Common myeloid progenitor, CD34-positive (primary cell): ENCODE data around the gene ALOX15B.
"Not testable (repeated sequence)": the region's sequence is repeated elsewhere in the genome, so short reads cannot be mapped to it uniquely, and the experiment has no call there.

Source experiments
- CTCF ChIA-PET: fragments of 350-600 bp; sonication (Branson Sonifier 250); formaldehyde crosslinking; loops from one replicate; lab custom pipeline; 2021; ENCODE audit warnings: antibody characterized with exemption; lab: Charles Lee
- POLR2A ChIA-PET: fragments of 350-600 bp; sonication (Branson Sonifier 250); formaldehyde crosslinking; loops from one replicate; lab custom pipeline; 2021; ENCODE audit warnings: antibody characterized with exemption; lab: Charles Lee
- DNase-seq, 3 donors: peaks; one replicate each; pipeline versions ENCODE4 v3.0.0 to v3.0.0-alpha.2; 2013
- H3K27ac ChIP-seq, 2 experiments: 1 replicate in 1 of 2; 2 replicates in 1 of 2; pipeline ENCODE4 v1.7.0; 2013; ENCODE audit warnings: inconsistent platforms in 2 of 2, low read length in 2 of 2, mild to moderate bottlenecking in 2 of 2, low read depth in 1 of 2, moderate library complexity in 1 of 2; ENCODE audit not compliant: severe bottlenecking in 2 of 2, insufficient read depth in 1 of 2, poor library complexity in 1 of 2
- H3K27me3 ChIP-seq, 5 experiments: replicated peaks in 2 of 5; 1 replicate in 3 of 5; 2 replicates in 2 of 5; pipeline versions ENCODE4 v1.6.1 to v1.7.0; 2013; ENCODE audit warnings: low read length in 4 of 5, mild to moderate bottlenecking in 2 of 5, moderate library complexity in 2 of 5, inconsistent platforms in 1 of 5; ENCODE audit not compliant: insufficient read depth in 5 of 5, control insufficient read depth in 4 of 5
- H3K36me3 ChIP-seq, 4 experiments: 1 replicate in 2 of 4; 2 replicates in 2 of 4; pipeline versions ENCODE4 v1.6.1 to v1.7.0; 2013; ENCODE audit warnings: low read length in 3 of 4, control low read depth in 1 of 4, mild to moderate bottlenecking in 1 of 4; ENCODE audit not compliant: control insufficient read depth in 4 of 4, insufficient read depth in 4 of 4
- H3K4me1 ChIP-seq, 4 experiments: 1 replicate in 3 of 4; 2 replicates in 1 of 4; pipeline versions ENCODE4 v1.6.1 to v1.7.1; 2013; ENCODE audit warnings: low read length in 3 of 4, mild to moderate bottlenecking in 3 of 4, control low read depth in 1 of 4, inconsistent platforms in 1 of 4, moderate library complexity in 1 of 4; ENCODE audit not compliant: control insufficient read depth in 4 of 4, insufficient read depth in 4 of 4; ENCODE audit errors: control extremely low read depth in 1 of 4
- H3K4me3 ChIP-seq, 7 experiments: 1 replicate in 4 of 7; 2 replicates in 3 of 7; pipeline versions ENCODE4 v1.5.1 to v1.7.0; 2013; ENCODE audit warnings: mild to moderate bottlenecking in 7 of 7, low read length in 6 of 7, moderate library complexity in 6 of 7, inconsistent platforms in 2 of 7, low read depth in 2 of 7, control low read depth in 1 of 7; ENCODE audit not compliant: insufficient read depth in 4 of 7, control insufficient read depth in 1 of 7; ENCODE audit errors: extremely low read depth in 1 of 7
- H3K9me3 ChIP-seq, 5 experiments: 1 replicate in 4 of 5; 2 replicates in 1 of 5; pipeline versions ENCODE4 v1.6.1 to v1.7.1; 2013; ENCODE audit warnings: low read length in 4 of 5, mild to moderate bottlenecking in 2 of 5, inconsistent platforms in 1 of 5, low read depth in 1 of 5, moderate library complexity in 1 of 5; ENCODE audit not compliant: control insufficient read depth in 4 of 5, insufficient read depth in 2 of 5; ENCODE audit errors: control extremely low read depth in 1 of 5
- WGBS: methylation state at CpG from one replicate; pipeline ENCODE4 v1.1.5; 2013; ENCODE audit not compliant: insufficient coverage; 5-methylcytosine and 5-hydroxymethylcytosine counted together

The ALOX15B gene

GRCh38 chr17:8060274-8060673, 21.4 kb downstream of the ALOX15B start:
- no peaks in the 10 kb centered on the region for H3K36me3 ChIP-seq
- DNase-seq = peak; percentile 64 to 75 (median 64)
- H3K4me1 ChIP-seq = peaks cover 35 to 61% (median 49%) of the 10 kb centered on the region in 4 experiments
- no peak overlapping the region for H3K27ac ChIP-seq
- ChIA-PET POLR2A (interaction anchor here (1.4 kb wide), 1 partner anchor 113 kb away, joined by 5 read pairs; no protein-coding TSS in a partner anchor), CTCF (interaction anchor here (0.6 to 8.8 kb wide), 36 partner anchors 14 to 241 kb away, joined by 3 to 216 read pairs (median 4); partner anchors contain the start of genes ALOX12B, ALOXE3, CNTROB and GUCY2D)
- H3K9me3 ChIP-seq = no peaks in the 10 kb centered on the region
- no peak overlapping the region for H3K4me3 ChIP-seq
- WGBS = 0% methylated on average over 6 of the region's 10 CpGs
- H3K27me3 ChIP-seq = peaks cover 0 to 33% (median 21%) of the 10 kb centered on the region in 5 experiments

- not testable (repeated sequence) for H3K4me3 ChIP-seq, H3K9me3 ChIP-seq, DNase-seq, H3K36me3 ChIP-seq, H3K27ac ChIP-seq
- POLR2A ChIA-PET = interaction anchor here (1.0 kb wide), 1 partner anchor 111 kb away, joined by 3 read pairs; no protein-coding TSS in a partner anchor
- WGBS = 95% methylated on average over 3 of the region's 8 CpGs
- Histone ChIP-seq H3K27me3 (peaks cover 0 to 35% (median 21%) of the 10 kb centered on the region in 5 experiments), H3K4me1 (peaks cover 26 to 45% (median 35%) of the 10 kb centered on the region in 4 experiments)
- CTCF ChIA-PET = interaction anchor here (0.6 to 8.8 kb wide), 17 partner anchors 13 to 248 kb away, joined by 3 to 216 read pairs (median 4); partner anchors contain the start of genes ALOXE3 and KCNAB3
Measured at GRCh38 chr17:8061851-8062250, 23.0 kb downstream of the ALOX15B start.

- 62% methylated on average over 6 of the region's 8 CpGs for WGBS
- POLR2A ChIA-PET = no interaction called here
Measured at GRCh38 chr17:8062435-8062806, 23.6 kb downstream of the ALOX15B start.

GRCh38 chr17:8062807-8063483, 24.1 kb downstream of the ALOX15B start:
- DNase-seq = peak in 1 of 3 donors; percentile 40
- Histone ChIP-seq H3K4me3 (peak overlapping the region in 4 of 7 experiments; percentile 2 to 61 (median 39)), H3K9me3 (no peaks in the 10 kb centered on the region), H3K4me1 (peaks cover 15 to 34% (median 24%) of the 10 kb centered on the region in 4 experiments), H3K36me3 (no peaks in the 10 kb centered on the region), H3K27me3 (peaks cover 0 to 35% (median 21%) of the 10 kb centered on the region in 5 experiments), H3K27ac (peak overlapping the region in 1 of 2 experiments; percentile 11)
- POLR2A ChIA-PET = no interaction called here
- CTCF ChIA-PET = interaction anchor here (0.5 to 8.8 kb wide), 9 partner anchors 12 to 76 kb away, joined by 3 to 216 read pairs (median 31); partner anchors contain the start of gene ALOXE3
- 64% methylated on average over 15 of the region's 15 CpGs for WGBS

More at GRCh38 chr17:8062435-8062806, 23.6 kb downstream of the ALOX15B start:
- peak in 2 of 3 donors; percentile 40 to 50 for DNase-seq
- Histone ChIP-seq H3K9me3 (no peaks in the 10 kb centered on the region), H3K4me3 (peak overlapping the region in 3 of 7 experiments; percentile 11 to 61 (median 27)), H3K4me1 (peaks cover 20 to 40% (median 29%) of the 10 kb centered on the region in 4 experiments), H3K27me3 (peaks cover 0 to 35% (median 21%) of the 10 kb centered on the region in 5 experiments), H3K27ac (peak overlapping the region in 1 of 2 experiments; percentile 11), H3K36me3 (no peaks in the 10 kb centered on the region)
- CTCF ChIA-PET = interaction anchor here (0.6 to 8.8 kb wide), 13 partner anchors 12 to 249 kb away, joined by 3 to 216 read pairs (median 4); partner anchors contain the start of gene ALOXE3

GRCh38 chr17:8063761-8064534, 25.1 kb downstream of the ALOX15B start:
- Histone ChIP-seq H3K27ac (no peak overlapping the region), H3K27me3 (peaks cover 0 to 35% (median 21%) of the 10 kb centered on the region in 5 experiments), H3K4me1 (peaks cover 8 to 26% (median 15%) of the 10 kb centered on the region in 4 experiments), H3K9me3 (no peaks in the 10 kb centered on the region), H3K4me3 (peak overlapping the region in 1 of 7 experiments; percentile 51), H3K36me3 (no peaks in the 10 kb centered on the region)
- ChIA-PET CTCF (interaction anchor here (0.7 to 8.8 kb wide), 3 partner anchors 11 to 47 kb away, joined by 3 to 216 read pairs (median 34); no protein-coding TSS in a partner anchor), POLR2A (no interaction called here)
- no peak for DNase-seq
- WGBS = 16% methylated on average over 5 of the region's 28 CpGs

- 81% methylated on average over 4 of the region's 6 CpGs for WGBS
Measured at GRCh38 chr17:8064561-8065019, 25.7 kb downstream of the ALOX15B start.

More at GRCh38 chr17:8064561-8065019, 25.7 kb downstream of the ALOX15B start:
- Histone ChIP-seq H3K9me3 (no peaks in the 10 kb centered on the region), H3K4me1 (peaks cover 5 to 19% (median 9%) of the 10 kb centered on the region in 4 experiments), H3K4me3 (no peak overlapping the region), H3K27ac (no peak overlapping the region), H3K27me3 (peaks cover 0 to 35% (median 21%) of the 10 kb centered on the region in 5 experiments), H3K36me3 (no peaks in the 10 kb centered on the region)
- no peak for DNase-seq
- CTCF ChIA-PET = interaction anchor here (0.7 to 2.5 kb wide), 5 partner anchors 10 to 46 kb away, joined by 3 to 8 read pairs (median 5); no protein-coding TSS in a partner anchor
- POLR2A ChIA-PET = no interaction called here
